Stimulated activated CD8-positive, alpha-beta memory T cell treated with anti-CD3 and anti-CD28 coated beads, Interleukin-12 subunit alpha, Interleukin-12 subunit beta, amount 100 ng/mL, for 24 hours (primary cell): Measurements from ENCODE around the gene MYMX.
"Not testable (repeated sequence)": the region's sequence is repeated elsewhere in the genome, so short reads cannot be mapped to it uniquely, and the experiment has no call there.

Experiments used
- DNase-seq: peaks from one replicate; pipeline ENCODE4 v3.0.0-alpha.2; 2020; ENCODE audit errors: extremely low read depth

Gene MYMX

DNA sequence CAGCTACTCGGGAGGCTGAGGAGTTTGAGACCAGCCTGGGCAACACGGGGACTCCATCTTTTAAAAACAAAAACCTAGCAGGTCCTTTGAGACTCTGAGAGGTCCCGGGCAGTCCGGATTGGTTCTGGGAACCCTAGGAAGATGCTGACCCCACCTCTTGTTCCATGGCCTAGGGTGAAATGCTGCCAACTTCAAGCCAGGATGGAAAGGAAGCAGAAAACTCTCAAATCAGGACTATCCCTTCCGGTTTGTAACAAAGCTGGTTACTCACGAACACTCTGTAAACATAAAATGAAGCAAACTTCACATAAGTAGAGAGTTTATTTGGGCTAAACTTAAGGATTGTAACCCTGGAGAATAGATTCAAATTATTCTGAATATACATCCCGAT lies 30.1 kb upstream of the MYMX start:
- DNase-seq, result no peak

GRCh38 chr6:44188819-44189218 lies 27.9 kb upstream of the MYMX start:
- DNase-seq, result no peak

DNA sequence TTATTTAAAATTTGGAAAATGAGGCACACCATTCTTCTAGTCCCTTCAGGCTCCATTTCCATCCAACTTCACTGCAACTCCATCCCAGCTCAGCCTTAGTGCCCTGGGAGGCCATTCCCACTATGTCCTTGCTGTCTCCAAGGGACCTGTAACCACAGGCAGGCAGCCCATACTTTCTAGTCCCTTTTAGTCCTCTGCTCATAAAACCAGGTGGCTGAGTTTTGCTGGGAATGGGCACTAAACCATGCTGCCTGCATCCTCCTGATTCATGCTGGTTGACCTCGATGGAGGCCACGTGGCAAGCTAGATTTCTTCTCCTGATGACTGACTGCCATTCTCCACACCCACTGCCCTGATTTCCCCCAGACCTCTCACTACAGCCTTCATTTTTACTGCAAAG lies 27.5 kb upstream of the MYMX start:
- no peak for DNase-seq

DNA sequence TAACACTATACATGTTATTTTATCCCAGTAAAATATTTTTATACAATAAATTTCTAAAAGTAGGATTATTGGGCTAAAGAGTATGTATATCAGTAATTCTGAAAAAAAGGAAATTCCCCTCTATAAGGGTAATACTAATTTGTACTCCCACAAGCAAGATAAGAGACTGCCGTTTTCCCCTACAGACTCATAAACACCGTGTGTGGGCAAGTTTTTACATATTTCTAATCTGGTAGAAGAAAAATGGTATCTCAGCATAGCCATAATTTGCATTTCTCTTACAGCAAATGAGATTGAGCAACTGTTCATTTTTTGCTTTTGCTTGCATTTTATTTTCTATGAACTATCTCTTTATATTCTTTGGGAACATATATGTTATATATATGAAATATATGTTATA lies 26.0 kb upstream of the MYMX start:
- no peak for DNase-seq

DNA sequence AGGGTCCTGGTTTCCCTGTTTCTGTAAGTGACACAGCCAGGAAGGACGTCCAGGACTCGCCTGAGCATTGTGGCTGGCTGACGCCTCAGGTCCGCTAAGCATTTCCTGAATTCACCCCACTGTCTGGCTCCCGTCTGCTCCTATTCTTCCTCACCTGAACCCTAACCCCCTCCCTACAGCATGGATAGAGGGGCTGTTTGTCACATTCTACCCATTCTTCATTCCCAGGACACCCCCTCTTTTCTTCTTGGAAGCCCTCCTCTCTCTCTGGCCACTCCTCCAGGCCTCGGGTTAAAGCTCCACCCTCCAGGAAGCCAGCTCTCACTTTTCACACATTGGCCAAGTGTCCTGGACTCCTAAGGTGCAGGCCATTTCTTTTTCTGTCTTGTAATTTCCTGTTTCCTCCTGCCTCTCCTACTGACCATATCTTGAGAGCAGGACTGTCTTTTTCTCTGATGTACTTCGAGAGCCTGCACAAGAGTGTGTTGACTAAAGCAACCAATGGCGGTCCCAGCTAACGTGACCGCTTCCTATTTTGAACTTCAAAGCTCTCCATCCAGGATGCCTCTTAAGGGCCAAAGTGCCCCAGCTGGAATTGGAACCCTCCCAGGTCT lies 24.2 kb upstream of the MYMX start:
- DNase-seq, result no peak

DNA sequence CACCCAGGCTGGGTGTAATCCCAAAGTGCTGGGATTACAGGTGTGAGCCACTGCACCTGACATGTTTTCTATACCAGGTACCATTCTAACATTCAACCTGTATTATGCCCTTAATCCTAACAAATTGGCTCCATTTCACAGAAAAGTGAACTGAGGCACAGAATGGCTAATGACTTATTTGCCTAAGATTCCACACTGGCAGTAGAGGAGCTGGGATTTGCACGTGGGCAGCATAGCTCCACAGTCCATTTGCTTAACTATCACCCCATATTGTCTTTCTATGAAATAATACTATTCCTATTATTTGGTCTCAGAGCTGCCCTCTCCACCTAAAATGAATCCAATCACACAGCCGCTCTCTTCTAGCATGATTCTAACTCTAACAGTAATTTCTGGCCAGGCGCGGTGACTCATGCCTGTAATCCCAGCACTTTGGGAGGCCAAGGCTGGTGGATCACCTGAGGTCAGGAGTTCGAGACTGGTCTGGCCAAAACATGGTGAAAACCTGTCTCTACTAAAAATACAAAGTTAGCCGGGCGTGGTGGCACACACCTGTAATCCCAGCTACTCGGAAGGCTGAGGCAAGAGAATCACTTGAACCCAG lies 23.3 kb upstream of the MYMX start:
- no peak for DNase-seq

DNA sequence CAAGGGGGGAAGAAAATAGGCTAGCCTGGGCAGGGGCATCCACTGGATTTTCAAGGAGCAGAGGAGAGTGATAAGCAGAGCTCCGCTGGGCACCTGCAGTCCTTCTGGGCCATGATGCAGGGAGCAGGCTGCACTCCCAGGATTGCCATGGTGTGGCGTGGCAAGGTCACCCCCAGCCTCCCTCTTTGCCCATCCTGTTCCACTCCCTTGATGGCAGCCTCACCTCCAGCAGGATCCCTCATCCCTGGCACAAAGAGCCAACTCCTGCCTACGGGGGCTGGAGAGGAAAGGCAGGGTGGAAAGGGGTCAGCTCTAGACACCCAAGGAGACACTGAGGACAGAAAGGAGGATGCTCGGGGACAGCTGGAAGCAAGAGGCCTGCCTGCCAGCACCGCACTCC lies 22.4 kb upstream of the MYMX start:
- DNase-seq, result no peak

- not testable (repeated sequence) for DNase-seq
Measured at GRCh38 chr6:44196351-44196750, 20.4 kb upstream of the MYMX start.

DNA sequence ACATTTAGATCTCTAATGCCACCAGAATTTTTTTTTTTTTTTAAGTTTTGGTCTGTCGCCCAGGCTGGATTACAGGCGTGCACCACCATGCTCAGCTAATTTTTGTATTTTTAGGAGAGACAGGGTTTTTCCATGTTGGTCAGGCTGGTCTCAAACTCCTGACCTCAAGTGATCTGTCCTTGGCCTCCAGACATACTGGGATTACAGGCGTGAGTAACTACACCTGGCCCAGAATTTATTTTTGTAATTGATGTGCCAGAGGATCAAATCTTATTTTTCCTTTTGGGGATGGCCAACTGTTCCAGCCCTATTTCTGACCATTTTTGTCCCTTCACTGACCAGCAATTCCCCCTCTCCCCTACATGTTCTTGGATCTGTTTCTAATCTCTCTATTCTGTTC lies 18.0 kb upstream of the MYMX start:
- no peak for DNase-seq

DNA sequence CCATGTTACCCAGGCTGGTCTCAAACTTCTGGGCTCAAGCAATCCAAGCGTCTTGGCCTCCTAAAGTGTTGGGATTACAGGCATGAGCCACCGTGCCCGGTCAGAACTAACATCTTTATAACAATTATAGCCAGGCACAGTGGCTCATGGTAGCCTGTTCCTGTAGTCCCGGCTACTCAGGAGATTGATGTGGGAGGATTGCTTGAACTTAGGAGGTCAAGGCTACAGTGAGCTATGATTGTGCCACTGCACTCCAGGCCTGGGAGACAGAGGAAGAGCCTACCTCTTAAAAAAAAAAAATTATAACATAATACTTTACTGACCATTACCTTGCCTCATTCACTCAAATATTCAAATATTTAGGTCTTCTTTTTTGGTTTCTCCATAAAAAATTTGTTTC lies 16.8 kb upstream of the MYMX start:
- no peak for DNase-seq

DNA sequence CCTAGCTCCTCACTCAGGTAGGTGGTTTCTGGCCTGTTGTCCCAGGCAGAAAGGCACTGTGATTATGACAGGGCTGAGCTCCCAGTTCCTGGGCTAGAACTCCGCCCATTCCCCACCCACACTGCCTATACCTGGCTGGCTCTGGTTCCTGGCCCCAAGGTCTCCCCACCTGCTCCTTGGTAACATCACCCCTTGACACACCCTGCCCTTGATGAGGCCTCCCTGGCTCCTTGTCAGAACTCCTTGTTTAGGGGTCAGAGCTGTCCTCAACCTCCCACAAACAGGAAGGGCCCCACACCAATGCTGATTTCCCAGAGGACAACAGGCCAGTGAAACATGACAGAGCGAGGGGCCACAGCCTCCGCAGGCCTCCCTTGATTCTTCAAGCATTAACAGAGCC lies 15.5 kb upstream of the MYMX start:
- no peak for DNase-seq

DNA sequence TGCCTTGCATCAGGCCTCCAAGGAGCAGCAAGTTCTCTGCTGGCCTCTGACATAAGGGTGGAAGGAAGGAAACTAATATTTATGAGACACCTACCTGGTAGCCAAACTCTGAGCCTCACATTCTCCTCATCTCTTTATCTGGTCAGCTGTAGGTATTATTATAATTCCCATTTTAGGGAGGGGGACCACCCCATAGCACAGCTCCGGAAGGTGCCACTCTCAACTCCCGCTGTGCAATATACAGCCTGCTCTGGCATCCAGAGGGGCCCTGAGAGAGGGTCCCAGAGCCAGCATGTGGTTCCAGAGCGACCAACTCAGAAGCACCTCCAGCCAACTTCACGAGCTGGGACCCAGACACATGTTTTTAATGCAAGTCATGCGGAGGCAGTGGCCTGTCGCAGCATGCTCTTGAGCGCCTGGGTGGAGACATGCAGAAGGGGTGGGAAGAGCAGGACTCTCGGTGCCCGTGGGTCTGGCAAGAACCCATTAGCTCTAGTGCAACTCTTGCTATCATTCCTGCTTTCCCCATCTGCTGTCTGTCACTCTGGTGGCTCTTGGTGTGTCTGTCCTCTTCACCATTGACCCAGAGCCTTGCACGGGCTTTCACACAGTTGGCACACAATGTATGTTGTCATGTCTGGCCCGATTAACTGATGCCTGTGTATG lies 15.0 kb upstream of the MYMX start:
- no peak for DNase-seq

DNA sequence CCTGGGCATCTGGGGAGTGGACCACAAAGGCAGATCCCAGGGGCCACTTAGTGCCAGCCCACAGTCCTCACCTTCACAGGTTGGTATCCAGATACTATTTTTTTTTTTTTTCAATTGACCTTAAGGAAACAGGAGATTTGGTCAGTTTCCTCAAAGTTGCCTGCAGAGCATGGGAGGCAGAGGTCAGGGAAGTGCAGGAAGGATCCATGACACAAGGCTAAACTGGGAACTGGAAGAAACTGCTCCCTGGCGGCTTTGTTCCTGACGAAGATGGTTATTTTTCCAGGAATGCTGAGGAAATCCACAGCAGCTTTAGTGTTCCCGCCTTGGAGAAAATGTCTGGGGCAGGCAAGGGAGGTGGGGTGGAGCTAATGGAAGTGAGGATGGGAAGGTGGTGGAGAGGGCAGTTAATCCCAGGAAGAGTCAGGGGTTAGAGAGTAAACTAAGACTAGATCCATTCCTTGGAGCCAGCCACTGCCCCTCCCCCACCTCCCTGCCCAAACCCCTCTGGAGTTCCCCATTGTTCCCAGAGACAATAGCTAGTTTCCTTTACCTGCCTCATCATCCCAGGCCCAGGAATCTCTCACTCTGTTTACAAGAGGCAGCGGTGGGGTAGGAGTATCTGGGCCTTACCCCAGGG lies 14.3 kb upstream of the MYMX start:
- DNase-seq, result no peak

DNA sequence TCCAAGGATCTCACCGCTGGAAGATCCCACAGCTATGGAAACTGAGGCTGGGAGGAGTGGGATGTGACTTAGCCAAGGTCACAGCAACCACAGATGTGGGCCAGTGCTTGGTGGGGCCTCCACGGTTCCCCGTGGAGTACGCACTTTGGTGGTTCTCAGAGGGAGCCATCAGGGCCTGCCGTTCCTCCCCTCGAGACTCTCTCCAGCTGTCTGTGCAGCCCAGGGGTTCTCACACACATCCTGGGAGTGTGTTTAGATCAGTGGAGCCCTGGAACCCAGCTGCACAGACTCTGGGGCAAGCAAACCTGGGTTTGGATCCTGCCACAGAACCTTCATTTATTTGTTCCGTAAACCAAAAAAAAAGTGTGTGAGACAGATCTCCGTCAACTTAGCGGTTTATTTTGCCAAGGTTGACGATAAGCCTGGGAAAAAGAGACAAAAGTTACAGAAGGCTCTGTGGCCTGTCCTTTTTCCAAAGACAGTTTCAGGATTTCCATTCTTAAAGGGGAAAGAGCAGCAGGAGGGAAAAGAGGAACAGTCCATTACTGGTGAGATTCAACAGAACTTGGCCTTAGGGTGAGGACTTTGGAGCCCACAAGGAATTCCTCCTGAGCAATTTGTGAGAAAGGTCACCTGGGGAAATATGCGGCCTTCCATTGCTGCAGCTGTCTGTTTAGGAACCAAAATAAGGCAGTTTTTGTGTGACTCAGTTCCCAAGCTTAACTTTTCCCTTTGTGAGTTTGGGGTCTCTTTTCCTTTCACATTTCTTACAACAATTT lies 13.6 kb upstream of the MYMX start:
- DNase-seq, result no peak

DNA sequence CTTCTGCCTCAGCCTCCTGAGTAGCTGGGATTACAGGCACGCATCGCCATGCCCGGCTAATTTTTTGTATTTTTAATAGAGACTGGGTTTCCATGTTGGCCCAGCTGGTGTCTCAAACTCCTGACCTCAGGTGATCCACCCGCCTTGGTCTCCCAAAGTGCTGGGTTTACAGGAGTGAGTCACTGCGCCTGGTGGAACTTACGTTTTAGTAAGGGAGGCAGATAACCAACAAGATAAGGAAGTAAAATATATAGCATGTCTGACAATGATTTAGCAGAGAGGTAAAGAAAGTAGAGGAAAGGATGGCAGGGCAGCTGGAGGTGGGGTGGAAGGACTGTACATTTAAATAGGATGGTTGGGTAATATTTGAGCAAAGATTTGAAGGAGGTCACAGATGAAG lies 12.8 kb upstream of the MYMX start:
- DNase-seq, result no peak

GRCh38 chr6:44207966-44208365 lies 8.8 kb upstream of the MYMX start:
- DNase-seq, result no peak

GRCh38 chr6:44211284-44211683 lies 5.4 kb upstream of the MYMX start:
- DNase-seq, result no peak

DNA sequence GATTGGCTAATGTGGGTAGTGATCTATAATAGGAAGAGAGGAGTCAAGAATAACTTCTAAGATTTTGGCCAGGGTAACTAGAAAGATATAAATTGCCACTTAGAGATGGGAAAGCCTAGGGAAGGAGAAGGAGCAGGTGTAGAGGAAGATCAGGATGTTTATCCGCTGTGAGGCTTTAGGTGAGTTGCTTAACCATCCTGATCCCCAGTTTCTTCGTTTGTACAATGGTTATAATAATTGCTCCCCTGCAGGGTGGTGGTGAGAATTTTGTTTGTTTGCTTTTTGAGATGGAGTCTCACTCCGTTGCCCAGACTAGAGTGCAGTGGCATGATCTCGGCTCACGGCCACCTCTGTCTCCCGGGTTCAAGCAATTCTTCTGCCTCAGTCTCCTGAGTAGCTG lies 2.4 kb upstream of the MYMX start:
- DNase-seq, result no peak

- DNase-seq, result no peak
Measured at GRCh38 chr6:44217332-44218143, 812 bp downstream of the MYMX start.

- DNase-seq, result no peak
Measured at GRCh38 chr6:44219053-44219814, 2.5 kb downstream of the MYMX start.
